Esophagus squamous epithelium (tissue), 5 donors: ENCODE measurements around the gene SPACA6. TPM values are rescaled to one million over a fixed set of nuclear protein-coding genes. Genes with fewer than 3 reads are reported as not detected.

Experiments
- DNase-seq: peaks from one replicate; lab custom pipeline; 2025; lab: John Stamatoyannopoulos, UW
- H3K27ac ChIP-seq, 4 donors: fragments of 200-600 bp; sonication (generic); one replicate each; pipeline ENCODE4 v1.5.1; 2016 to 2019; ENCODE audit warnings: mild to moderate bottlenecking in 1 of 4
- H3K27me3 ChIP-seq, 4 donors: fragments of 200-600 bp; sonication (generic); 1 replicate in 3 of 4; 2 replicates in 1 of 4; pipeline versions ENCODE4 v1.5.1 to v1.6.0; 2017 to 2021; ENCODE audit warnings: antibody characterized with exemption in 1 of 4
- H3K36me3 ChIP-seq, 3 donors: fragments of 200-600 bp; sonication (generic); one replicate each; pipeline ENCODE4 v1.5.1; 2016 to 2019
- H3K4me1 ChIP-seq, 3 donors: fragments of 200-600 bp; sonication (generic); one replicate each; pipeline ENCODE4 v1.5.1; 2017 to 2019
- H3K4me3 ChIP-seq, 4 donors: fragments of 200-600 bp; sonication (generic); 1 replicate in 3 of 4; 2 replicates in 1 of 4; pipeline ENCODE4 v1.5.1; 2016 to 2019; ENCODE audit warnings: mild to moderate bottlenecking in 2 of 4, moderate library complexity in 1 of 4
- H3K9me3 ChIP-seq, 3 donors: fragments of 200-600 bp; sonication (generic); one replicate each; pipeline ENCODE4 v1.5.1; 2016 to 2019
- CTCF ChIP-seq, 6 experiments: fragments of 450-650 bp in 4 of 6; fragments of 200-600 bp in 2 of 6; sonication (generic) in 2 of 6; IDR thresholded peaks; one replicate each; pipeline ENCODE4 v1.5.1; 2016 to 2019; ENCODE audit warnings: antibody characterized with exemption in 6 of 6, mild to moderate bottlenecking in 4 of 6, moderate library complexity in 4 of 6
- POLR2A ChIP-seq, 4 donors: fragments of 450-650 bp; IDR thresholded peaks; one replicate each; pipeline ENCODE4 v1.6.1; 2017; ENCODE audit warnings: antibody characterized with exemption in 4 of 4, mild to moderate bottlenecking in 4 of 4, moderate library complexity in 3 of 4
- WGBS, 2 donors: methylation state at CpG; one replicate each; pipeline ENCODE4 v1.1.5; 2018; 5-methylcytosine and 5-hydroxymethylcytosine counted together
- intact Hi-C: fragments of 100-400 bp; cut with DNase I; formaldehyde crosslinking; loops from one replicate; pipeline ENCODE4 v1.15.0; 2022
- total RNA-seq, 4 donors: library from RNA; depleted of rRNA; stranded (reverse); fragments of >200 nt; gene quantifications; one replicate each; pipeline ENCODE4 v1.1.0, GENCODE V29; 2016
- donor health status: DM: yes; HTN: yes; CAD: no.

SPACA6 gene
- total RNA-seq, 4 donors from 2014 or later, result 2.8 to 7.9 (median 4.8) TPM

DNA sequence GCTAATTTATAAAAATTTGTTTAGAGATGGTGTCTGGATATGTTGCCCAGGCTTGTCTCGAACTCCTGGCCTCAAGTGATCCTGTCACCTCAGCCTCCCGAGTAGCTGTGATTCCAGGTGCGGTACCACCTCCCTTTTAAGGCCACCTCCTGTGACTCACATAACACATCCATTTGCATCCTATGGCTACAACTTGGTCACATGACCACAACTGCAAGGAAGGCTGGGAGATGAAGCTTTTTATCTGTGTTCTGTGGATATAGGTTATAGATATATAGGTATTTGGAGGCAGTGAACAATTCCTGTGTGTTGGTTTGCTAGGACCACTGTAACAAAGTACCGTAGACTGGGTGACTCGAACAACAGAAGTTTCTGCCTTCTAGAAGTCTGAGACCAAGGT, 6.0 kb downstream of the SPACA6 start:
- Histone ChIP-seq H3K27ac (no peak overlapping the region), H3K9me3 (no peaks in the 10 kb centered on the region), H3K4me1 (peaks cover 18 to 35% (median 18%) of the 10 kb centered on the region in 3 donors), H3K4me3 (no peak overlapping the region), H3K27me3 (no peaks in the 10 kb centered on the region), H3K36me3 (peaks cover 0 to 50% (median 6%) of the 10 kb centered on the region in 3 donors)
- WGBS, 2 donors, result 83 to 94% methylated on average over 5 of the region's 5 CpGs
- no peak for DNase-seq
- no peak for TF ChIP-seq CTCF (IDR thresholded peaks at IDR 0.05)
- no peak for TF ChIP-seq POLR2A (IDR thresholded peaks at IDR 0.05)
- intact Hi-C loops, result no loop called here

GRCh38 chr19:51701468-51702100, 8.5 kb downstream of the SPACA6 start:
- Histone ChIP-seq H3K4me3 (peak overlapping the region in 1 of 4 donors; percentile 85), H3K4me1 (peaks cover 24 to 42% (median 24%) of the 10 kb centered on the region in 3 donors), H3K27ac (peak overlapping the region; percentile 83 to 97 (median 93)), H3K9me3 (no peaks in the 10 kb centered on the region), H3K36me3 (peaks cover 0 to 41% (median 0%) of the 10 kb centered on the region in 3 donors), H3K27me3 (no peaks in the 10 kb centered on the region)
- TF ChIP-seq POLR2A (IDR thresholded peaks at IDR 0.05) (no peak), CTCF (IDR thresholded peaks at IDR 0.05) (no peak)
- WGBS, 2 donors, result 83 to 90% methylated on average over 12 of the region's 12 CpGs
- DNase-seq, result no peak
- intact Hi-C loops, result no loop called here

- intact Hi-C loops, result no loop called here
- whole genome bisulfite sequencing, 2 donors, result 30 to 35% methylated on average over 12 to 15 of the region's 27 CpGs
- no peaks in the 10 kb centered on the region for H3K27me3 ChIP-seq
- peaks cover 24 to 42% (median 24%) of the 10 kb centered on the region in 3 donors for H3K4me1 ChIP-seq
- no peak for DNase-seq
- no peaks in the 10 kb centered on the region for H3K9me3 ChIP-seq
- H3K4me3 ChIP-seq, result peak overlapping the region; percentile 43 to 85 (median 71)
- TF ChIP-seq POLR2A (IDR thresholded peaks at IDR 0.05) (peak in 1 of 4 donors; percentile 11), CTCF (IDR thresholded peaks at IDR 0.05) (no peak)
- H3K27ac ChIP-seq, result peak overlapping the region; percentile 83 to 97 (median 93)
- H3K36me3 ChIP-seq, result peaks cover 0 to 38% (median 0%) of the 10 kb centered on the region in 3 donors
These were observed 9.1 kb downstream of the SPACA6 start for GRCh38 chr19:51702103-51702824.

DNA sequence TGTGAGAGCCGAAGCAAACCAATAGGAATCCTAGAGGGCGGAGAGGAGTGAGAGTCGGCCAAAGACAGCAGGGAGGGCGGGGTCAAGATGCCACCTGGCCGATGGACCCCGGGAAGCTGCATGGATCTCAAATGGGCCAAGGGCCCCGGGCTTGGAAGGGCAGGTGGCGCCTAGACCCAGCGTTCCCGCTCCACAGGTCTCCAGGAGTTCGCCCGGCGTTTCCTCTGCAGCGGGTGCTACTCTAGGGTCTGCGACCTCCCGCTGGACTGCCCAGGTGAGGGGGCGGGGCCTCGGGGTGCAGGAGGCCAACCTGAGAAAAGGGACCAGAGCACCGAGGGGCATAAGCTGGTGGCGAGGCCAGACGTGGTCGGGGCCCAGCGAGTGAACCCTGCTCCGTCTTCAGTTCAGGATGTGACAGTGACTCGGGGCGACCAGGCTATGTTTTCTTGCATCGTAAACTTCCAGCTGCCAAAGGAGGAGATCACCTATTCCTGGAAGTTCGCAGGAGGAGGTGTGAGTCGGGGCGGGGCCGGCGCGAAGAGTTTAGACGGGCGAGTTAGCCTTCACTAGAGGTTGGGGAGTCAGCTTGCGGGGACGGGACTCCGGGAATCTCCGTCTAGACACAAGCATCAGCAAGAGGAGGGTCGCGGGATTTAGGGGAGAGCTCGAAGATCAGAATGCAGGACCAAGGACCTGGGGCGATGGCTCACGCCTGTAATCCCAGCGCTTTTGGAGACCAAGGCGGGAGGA, 9.9 kb downstream of the SPACA6 start:
- H3K4me1 ChIP-seq, result peaks cover 24 to 42% (median 24%) of the 10 kb centered on the region in 3 donors
- intact Hi-C loops, result no loop called here

More for the DNA sequence above, 9.9 kb downstream of the SPACA6 start:
- peak in 1 of 4 donors; percentile 17 for TF ChIP-seq POLR2A (IDR thresholded peaks at IDR 0.05)
- TF ChIP-seq CTCF (IDR thresholded peaks at IDR 0.05), result no peak
- Histone ChIP-seq H3K4me3 (peak overlapping the region; percentile 43 to 85 (median 71)), H3K9me3 (no peaks in the 10 kb centered on the region), H3K36me3 (peaks cover 0 to 30% (median 0%) of the 10 kb centered on the region in 3 donors), H3K27ac (peak overlapping the region; percentile 83 to 97 (median 93)), H3K27me3 (no peaks in the 10 kb centered on the region)
- DNase-seq, result no peak
- 15 to 38% methylated on average over 23 to 29 of the region's 46 CpGs for WGBS, 2 donors
